ENCODE measurements around the gene PNPLA2. TPM values are rescaled to one million over a fixed set of nuclear protein-coding genes. Genes with fewer than 3 reads are reported as not detected.

PNPLA2 gene
- total RNA-seq, 4 donors from 2014 or later = 204 to 1,337 (median 369) TPM

- TF ChIP-seq CTCF (IDR thresholded peaks at IDR 0.05; ENCODE audit: low read depth) = no peak
These were observed 29.7 kb downstream of the PNPLA2 start for GRCh38 chr11:848380-848931.

GRCh38 chr11:849104-849824 is 30.6 kb downstream of the PNPLA2 start:
- no peak for TF ChIP-seq CTCF (IDR thresholded peaks at IDR 0.05; ENCODE audit: low read depth)

- no peak for TF ChIP-seq CTCF (IDR thresholded peaks at IDR 0.05; ENCODE audit: low read depth)
These were observed 31.4 kb downstream of the PNPLA2 start for GRCh38 chr11:849951-850774.

- TF ChIP-seq CTCF (IDR thresholded peaks at IDR 0.05; ENCODE audit: low read depth) = no peak
These were observed 32.4 kb downstream of the PNPLA2 start for GRCh38 chr11:850775-851763.

GRCh38 chr11:852762-853161 is 34.0 kb downstream of the PNPLA2 start:
- TF ChIP-seq CTCF (IDR thresholded peaks at IDR 0.05; ENCODE audit: low read depth) = no peak

GRCh38 chr11:853682-854448 is 35.2 kb downstream of the PNPLA2 start:
- TF ChIP-seq CTCF (IDR thresholded peaks at IDR 0.05; ENCODE audit: low read depth) = no peak

All from subcutaneous adipose tissue (tissue), 4 donors.